Stimulated activated CD4-positive, alpha-beta T cell treated with anti-CD3 and anti-CD28 coated beads, TNF-alpha, amount 100 ng/mL, for 48 hours (primary cell): ENCODE results near the gene SH3RF2.

Experiments used
- DNase-seq, 3 donors: peaks; one replicate each; pipeline ENCODE4 v3.0.0-alpha.2; 2020; ENCODE audit warnings: low read depth in 3 of 3

Gene SH3RF2

GRCh38 chr5:146041180-146041789 is 104.9 kb downstream of the SH3RF2 start:
- no peak for DNase-seq

DNA sequence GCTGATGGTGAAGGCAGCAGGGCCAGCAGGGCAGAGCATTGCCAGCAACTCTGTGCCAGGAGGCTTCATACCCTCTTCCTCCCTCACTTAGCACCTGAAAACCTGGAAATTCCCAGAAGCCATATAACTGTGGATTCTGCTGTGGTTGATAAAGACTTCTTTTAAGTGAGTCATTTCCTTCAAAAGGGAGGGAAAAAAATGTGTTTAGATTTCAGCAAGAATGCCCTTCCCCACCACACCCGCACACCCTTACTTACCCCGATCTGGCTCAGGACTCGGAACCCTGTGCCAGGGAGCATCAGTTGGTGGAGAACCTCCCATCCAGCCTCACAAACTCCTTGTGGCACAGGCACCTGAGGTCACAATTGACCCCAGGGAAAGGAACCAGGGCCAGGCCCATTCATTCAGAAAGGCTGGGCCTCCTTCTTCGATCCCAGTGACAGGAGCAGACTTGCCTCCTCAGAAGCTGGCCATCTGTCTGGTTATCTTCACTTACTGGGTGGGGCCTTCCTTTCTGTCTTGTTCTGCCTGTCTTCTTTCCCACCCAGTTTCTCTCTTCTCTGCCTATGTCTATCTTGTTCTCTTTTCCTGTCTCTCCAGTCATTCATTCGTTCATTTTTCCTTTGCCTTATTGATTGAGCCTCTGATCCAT is 106.4 kb downstream of the SH3RF2 start:
- DNase-seq = no peak

DNA sequence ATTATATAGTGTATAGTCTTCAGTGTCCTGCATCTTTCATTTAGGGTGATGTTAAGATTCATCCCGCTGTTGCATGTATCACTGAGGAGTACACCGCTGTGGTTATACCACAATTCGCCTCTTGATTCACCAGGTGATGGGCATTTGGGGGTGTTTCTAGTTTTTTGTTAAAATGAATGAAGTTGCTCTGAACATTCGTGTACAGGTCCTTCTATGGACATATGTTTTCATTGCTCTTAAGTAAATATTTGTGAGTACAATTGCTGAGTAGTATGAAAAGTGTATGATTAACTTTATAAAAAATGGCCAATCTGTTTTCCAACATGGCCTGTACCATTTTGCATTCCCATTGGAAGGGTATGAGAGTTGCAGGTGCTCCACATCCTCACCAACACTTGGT is 107.3 kb downstream of the SH3RF2 start:
- DNase-seq = no peak

DNA sequence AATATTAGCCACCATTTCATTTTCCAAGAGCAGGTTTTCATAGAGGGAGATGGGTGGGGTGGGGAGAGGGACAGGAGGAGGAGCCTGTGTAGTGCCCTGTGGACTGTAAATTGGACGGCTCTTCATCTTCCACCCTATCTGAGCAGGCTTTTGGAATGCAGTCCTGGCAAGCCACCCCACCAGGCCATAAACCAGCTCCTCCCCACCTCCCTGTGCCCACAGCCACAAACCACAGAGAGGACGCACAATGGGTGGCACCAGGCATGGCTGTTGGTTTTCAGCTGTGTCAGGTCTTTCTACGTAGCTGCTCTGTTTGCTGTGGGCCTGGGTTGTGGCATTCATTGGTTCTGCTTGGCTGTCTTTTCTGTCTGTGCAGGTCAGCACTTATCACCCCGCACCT is 111.0 kb downstream of the SH3RF2 start:
- no peak for DNase-seq

GRCh38 chr5:146048994-146049703 is 112.8 kb downstream of the SH3RF2 start:
- DNase-seq = peak in 1 of 3 donors; percentile 9

GRCh38 chr5:146049704-146050026 is 113.3 kb downstream of the SH3RF2 start:
- DNase-seq = no peak

- no peak for DNase-seq
These were observed 113.7 kb downstream of the SH3RF2 start for GRCh38 chr5:146050086-146050485.

DNA sequence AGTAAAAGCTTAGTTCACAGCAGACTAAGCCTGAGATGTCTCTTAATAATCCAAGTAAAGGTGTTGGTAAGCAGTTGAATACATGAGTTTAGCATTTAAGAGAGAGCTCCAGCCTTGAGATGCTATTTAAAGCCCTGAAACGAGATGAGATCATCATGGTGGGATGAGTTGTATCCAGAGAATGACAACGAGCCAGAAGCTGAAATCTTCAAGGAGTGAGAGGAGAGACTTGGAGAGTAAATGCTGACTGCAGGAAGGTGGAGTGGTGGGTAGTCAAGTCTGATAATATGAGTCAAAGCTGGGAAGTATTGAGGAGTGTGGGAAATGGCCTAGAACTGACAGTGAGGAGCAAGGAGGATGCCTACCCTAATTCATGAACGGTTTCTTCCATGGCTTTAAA is 115.3 kb downstream of the SH3RF2 start:
- DNase-seq = no peak

DNA sequence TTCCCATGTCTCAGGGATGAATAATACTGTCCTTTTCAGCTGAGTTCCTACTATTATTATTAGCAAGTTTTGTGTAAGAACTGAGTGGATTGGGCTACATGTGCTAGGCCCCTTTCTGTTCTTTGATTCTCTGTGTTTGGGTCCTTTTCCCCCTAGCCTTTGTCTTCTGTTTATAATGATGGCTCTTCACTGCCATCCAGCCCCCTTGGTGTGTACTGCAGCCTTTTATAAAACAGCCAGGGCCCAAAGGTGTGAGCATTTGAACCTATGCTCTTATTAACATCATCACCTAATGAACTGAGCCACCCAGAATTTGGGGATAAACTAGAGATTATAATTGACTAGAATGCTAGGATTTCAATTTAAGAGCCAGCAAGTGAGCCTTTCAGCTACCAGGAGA is 116.4 kb downstream of the SH3RF2 start:
- no peak for DNase-seq

DNA sequence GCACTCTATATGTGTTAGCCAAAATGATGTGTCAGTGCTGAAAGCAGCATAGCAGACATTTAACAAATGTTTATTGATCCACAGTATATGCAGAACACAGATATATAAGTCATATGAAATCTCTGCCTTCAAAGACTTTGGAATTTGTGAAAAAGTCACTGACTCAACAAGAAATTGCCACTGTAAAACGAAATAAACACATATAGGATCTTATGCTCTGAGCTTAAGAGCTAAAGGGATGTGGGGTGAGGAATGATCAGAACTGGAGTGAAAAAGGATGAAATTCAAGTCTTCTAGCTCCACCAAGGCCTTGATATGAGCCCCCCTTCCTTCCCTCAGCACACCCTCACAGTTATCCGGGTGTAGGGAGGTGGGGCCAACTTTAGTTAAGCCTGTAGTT is 119.1 kb downstream of the SH3RF2 start:
- DNase-seq = no peak

GRCh38 chr5:146059460-146060220 is 123.3 kb downstream of the SH3RF2 start:
- no peak for DNase-seq

DNA sequence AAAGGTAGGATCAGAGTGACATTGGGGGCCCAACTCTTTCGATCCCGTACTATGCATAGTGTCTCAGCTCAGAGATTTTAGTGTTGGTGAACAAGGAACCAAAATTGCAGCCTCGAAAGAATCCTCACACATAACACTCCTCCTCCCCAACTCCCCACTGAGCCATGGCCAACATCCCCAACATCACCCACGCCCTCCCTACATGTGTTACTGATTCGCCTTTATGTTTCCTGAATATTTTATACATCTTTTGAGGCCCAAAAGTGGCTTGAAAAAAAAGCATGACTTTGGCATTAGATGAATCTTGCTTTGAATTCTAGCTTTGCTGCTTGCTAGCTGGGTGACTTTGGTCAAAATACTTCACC is 123.8 kb downstream of the SH3RF2 start:
- DNase-seq = no peak

- DNase-seq = no peak
These were observed 130.6 kb downstream of the SH3RF2 start for GRCh38 chr5:146066968-146067367.

GRCh38 chr5:146068206-146068605 is 131.8 kb downstream of the SH3RF2 start:
- DNase-seq = no peak

DNA sequence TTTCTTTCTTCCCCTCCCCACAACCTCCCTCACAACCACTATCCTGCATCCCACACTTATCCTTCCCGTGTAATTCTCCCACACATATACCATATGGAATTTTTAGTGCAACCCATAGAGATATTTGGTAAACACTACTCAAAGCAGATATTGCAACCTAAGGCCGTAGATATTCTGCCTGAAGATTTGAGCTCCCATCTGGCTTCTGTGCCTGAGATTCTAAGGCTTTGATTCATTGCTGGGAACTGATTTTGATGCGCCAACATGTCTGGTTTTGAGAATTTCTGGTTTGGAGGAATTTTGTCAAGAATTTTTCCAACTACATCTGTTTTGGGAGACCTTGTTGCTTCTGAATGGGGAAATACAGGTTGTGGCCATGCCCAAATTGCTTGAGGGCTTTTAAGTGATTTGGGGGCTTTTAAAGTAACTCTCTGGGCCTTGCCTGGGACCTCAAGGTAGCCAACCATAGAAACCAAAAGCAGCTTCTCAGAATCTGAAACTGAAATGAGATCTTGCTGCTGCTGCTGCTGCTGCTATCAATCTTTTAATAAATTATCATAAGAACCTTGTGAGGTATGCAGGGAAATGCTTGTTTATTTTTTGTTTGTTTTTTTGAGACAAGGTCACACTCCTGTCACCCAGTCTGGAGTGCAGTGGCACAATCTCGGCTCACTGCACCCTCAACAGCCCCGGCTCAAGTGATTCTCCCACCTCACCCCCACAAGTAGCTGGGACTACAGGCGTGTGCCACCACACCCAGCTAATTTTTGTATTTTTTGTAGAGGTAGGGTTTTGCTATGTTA is 132.8 kb downstream of the SH3RF2 start:
- no peak for DNase-seq

DNA sequence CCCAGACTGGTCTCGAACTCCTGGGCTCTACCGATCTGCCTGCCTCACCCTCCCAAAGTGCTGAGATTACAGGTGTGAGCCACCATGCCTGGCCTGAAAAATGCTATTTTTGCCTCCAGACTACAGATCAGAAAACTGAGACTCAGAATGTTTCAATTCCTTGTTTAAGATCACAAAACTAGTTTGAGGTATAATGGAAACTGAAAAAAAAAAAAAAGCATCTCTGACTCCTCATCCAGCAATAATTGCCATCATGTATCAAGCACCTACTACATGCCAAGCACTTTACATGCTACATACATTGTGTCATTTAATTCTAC is 133.4 kb downstream of the SH3RF2 start:
- DNase-seq = no peak

- DNase-seq = no peak
These were observed 134.4 kb downstream of the SH3RF2 start for GRCh38 chr5:146070746-146071145.

DNA sequence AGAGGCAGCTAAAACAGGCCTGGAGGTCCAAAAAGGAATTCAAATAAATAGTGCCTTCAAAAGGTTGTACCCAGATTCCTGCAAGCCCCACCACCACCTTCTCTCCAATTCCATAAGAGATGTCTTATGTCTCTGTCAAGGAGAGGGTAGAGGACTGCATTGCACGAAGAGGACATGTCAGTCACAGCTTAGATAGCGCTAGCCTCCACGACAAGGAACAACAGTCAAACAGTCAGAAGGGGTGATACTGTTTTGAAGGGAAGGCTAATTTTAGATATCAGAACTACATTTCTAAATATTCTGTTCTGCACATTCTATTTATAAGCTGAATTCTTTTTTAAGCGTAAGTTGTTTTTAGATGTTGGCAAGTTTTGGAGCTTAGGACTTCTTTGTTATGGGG is 134.8 kb downstream of the SH3RF2 start:
- DNase-seq = no peak

DNA sequence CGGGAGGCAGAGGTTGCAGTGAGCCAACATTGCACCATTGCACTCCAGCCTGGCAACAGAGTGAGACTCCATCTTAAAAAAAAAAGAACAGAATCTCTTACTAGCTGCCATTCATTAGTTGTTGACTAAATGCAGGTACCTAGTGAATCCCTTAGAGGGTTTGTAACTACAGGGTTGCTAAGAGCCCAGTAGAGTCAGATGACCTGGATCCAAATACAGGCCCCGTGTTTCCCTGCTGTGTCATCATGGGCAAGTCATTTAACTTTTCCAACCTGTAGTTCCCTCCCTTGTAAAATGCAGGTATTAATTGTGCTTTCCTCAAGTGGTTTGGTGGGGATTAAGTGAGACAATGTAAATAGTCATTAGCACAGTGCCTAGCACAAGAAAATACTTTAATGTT is 136.2 kb downstream of the SH3RF2 start:
- no peak for DNase-seq

- DNase-seq = no peak
These were observed 137.0 kb downstream of the SH3RF2 start for GRCh38 chr5:146073239-146073900.

DNA sequence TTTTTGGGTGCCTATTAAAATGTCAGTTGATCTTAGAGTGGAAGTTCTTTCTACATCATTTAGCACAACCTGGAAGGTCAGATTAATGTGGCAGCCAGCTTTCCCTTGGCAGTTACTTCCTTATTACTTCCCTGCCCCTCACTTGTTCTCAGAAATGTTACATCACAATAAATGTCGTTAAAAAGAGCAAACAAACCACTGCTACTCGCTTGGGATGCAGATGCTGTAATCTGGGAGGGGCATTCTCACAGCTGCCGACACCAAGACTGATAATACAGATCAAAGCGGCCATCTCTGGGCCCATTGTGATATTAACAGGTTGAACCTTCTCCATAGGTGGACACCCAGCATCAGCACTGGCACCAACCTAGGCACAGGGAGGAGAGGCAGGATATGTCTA is 139.7 kb downstream of the SH3RF2 start:
- DNase-seq = no peak

- DNase-seq = no peak
These were observed 140.1 kb downstream of the SH3RF2 start for GRCh38 chr5:146076455-146076854.
